Activated CD4-positive, alpha-beta T cell treated with anti-CD3 and anti-CD28 coated beads, Interleukin-2, amount 50 U/mL, for 16 hours (primary cell): ENCODE results near the gene KRTAP5-4.
"Not testable (repeated sequence)": the region's sequence is repeated elsewhere in the genome, so short reads cannot be mapped to it uniquely, and the experiment has no call there.

Experiments
- DNase-seq: peaks from one replicate; pipeline ENCODE4 v3.0.0-alpha.2; 2020

The KRTAP5-4 gene

GRCh38 chr11:1636291-1636950, 14.5 kb upstream of the KRTAP5-4 start:
- DNase-seq = no peak

- no peak for DNase-seq
These were observed 11.9 kb upstream of the KRTAP5-4 start for GRCh38 chr11:1633864-1634263.

- no peak for DNase-seq
These were observed 10.2 kb upstream of the KRTAP5-4 start for GRCh38 chr11:1632053-1632714.

- no peak for DNase-seq
These were observed 9.2 kb upstream of the KRTAP5-4 start for GRCh38 chr11:1631066-1631568.

GRCh38 chr11:1630271-1630670, 8.3 kb upstream of the KRTAP5-4 start:
- DNase-seq = no peak

- DNase-seq = no peak
These were observed 7.6 kb upstream of the KRTAP5-4 start, which contains the start of gene KRTAP5-5 for GRCh38 chr11:1629326-1630185. Gene KRTAP5-5 (plus strand): TSS chr11:1629775. CDS start chr11:1629841, 66 bp downstream.

- DNase-seq = peak; percentile 58
These were observed 6.8 kb upstream of the KRTAP5-4 start for GRCh38 chr11:1628506-1629325.

GRCh38 chr11:1625541-1625940, 3.6 kb upstream of the KRTAP5-4 start:
- no peak for DNase-seq

- no peak for DNase-seq
These were observed 2.7 kb upstream of the KRTAP5-4 start for GRCh38 chr11:1624621-1625020.

- DNase-seq = no peak
These were observed 1.8 kb upstream of the KRTAP5-4 start for GRCh38 chr11:1623716-1624115.

- no peak for DNase-seq
These were observed 2.5 kb downstream of the KRTAP5-4 start for GRCh38 chr11:1619449-1619848.

GRCh38 chr11:1618231-1618630, 3.7 kb downstream of the KRTAP5-4 start:
- no peak for DNase-seq

- DNase-seq = no peak
These were observed 13.6 kb downstream of the KRTAP5-4 start, which contains the start of gene KRTAP5-3 for GRCh38 chr11:1608363-1608762. Gene KRTAP5-3 (minus strand): TSS chr11:1608463. CDS start chr11:1608385, 78 bp downstream.

GRCh38 chr11:1607901-1608300, 14.0 kb downstream of the KRTAP5-4 start:
- not testable (repeated sequence) for DNase-seq

- DNase-seq = not testable (repeated sequence)
These were observed 14.6 kb downstream of the KRTAP5-4 start for GRCh38 chr11:1607156-1607845.

GRCh38 chr11:1605923-1606322, 16.0 kb downstream of the KRTAP5-4 start:
- peak; percentile 50 for DNase-seq

GRCh38 chr11:1604711-1605110, 17.2 kb downstream of the KRTAP5-4 start:
- DNase-seq = no peak

GRCh38 chr11:1604181-1604580, 17.8 kb downstream of the KRTAP5-4 start:
- no peak for DNase-seq

GRCh38 chr11:1603629-1604028, 18.3 kb downstream of the KRTAP5-4 start:
- DNase-seq = no peak

GRCh38 chr11:1601663-1602062, 20.3 kb downstream of the KRTAP5-4 start:
- DNase-seq = not testable (repeated sequence)

GRCh38 chr11:1600626-1601025, 21.3 kb downstream of the KRTAP5-4 start:
- DNase-seq = no peak

GRCh38 chr11:1598816-1599215, 23.1 kb downstream of the KRTAP5-4 start:
- no peak for DNase-seq
